GM21390 (cell line): Measurements from ENCODE around the gene SCCPDH.
"Not testable (repeated sequence)": the region's sequence is repeated elsewhere in the genome, so short reads cannot be mapped to it uniquely, and the experiment has no call there.

ENCODE experiments used
- ATAC-seq: cut with Tn5 transposase; IDR thresholded peaks from one replicate; pipeline ENCODE4 v1.9.1; 2021; ENCODE audit not compliant: unreplicated experiment

The SCCPDH gene

DNA sequence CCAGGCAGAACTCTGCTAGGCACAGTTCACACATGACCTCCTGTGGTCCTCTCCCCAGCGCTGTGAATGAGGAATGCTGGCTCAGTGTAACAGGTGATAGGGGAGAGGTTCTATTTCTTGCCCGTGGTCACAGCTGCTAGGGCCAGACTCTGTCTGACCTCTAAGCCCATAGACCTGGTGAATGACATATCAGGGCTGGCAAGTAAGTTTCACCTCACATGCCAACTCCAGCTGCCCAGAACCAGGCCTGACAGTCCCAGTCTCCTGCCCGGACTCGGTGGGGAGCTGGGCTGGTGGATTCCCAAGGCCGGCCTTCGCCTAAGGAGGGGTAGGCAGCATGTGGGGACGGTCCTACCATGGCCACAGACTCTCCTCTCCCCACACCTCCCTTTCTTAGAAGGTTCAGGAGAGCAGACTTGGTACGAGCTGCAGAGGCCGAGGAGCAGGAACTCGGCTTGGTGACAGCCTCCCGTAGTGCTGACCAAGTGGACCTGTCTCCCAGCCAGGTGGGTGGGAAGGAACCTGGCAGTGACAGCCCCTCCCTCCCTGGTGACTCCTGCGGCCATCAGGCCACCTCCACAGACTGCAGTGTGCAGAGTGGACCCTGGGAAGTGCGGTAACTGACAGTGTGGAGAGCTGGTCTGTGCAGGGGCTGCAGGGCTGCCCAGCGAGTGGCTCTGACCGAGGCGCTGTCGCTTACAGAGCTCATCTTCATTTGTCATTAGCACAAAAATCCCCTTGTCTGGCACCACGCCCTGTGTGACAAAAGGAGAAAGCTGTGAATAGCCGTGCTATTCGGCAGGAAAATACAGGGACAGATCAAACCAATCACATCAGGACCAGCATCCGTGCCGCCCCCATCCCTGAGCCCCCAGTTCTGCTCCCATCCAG lies 74.6 kb downstream of the SCCPDH start:
- no peak for ATAC-seq

GRCh38 chr1:246800356-246800755 lies 76.1 kb downstream of the SCCPDH start:
- ATAC-seq: no peak

GRCh38 chr1:246800756-246801155 lies 76.5 kb downstream of the SCCPDH start:
- ATAC-seq: no peak

GRCh38 chr1:246801241-246802020 lies 77.2 kb downstream of the SCCPDH start:
- ATAC-seq: no peak

- ATAC-seq: no peak
These were observed 79.2 kb downstream of the SCCPDH start for GRCh38 chr1:246803373-246803772.

GRCh38 chr1:246803883-246804282 lies 79.7 kb downstream of the SCCPDH start:
- ATAC-seq: no peak

- ATAC-seq: no peak
These were observed 81.0 kb downstream of the SCCPDH start for GRCh38 chr1:246805135-246805716.

- no peak for ATAC-seq
These were observed 85.3 kb downstream of the SCCPDH start for GRCh38 chr1:246809473-246809872.

DNA sequence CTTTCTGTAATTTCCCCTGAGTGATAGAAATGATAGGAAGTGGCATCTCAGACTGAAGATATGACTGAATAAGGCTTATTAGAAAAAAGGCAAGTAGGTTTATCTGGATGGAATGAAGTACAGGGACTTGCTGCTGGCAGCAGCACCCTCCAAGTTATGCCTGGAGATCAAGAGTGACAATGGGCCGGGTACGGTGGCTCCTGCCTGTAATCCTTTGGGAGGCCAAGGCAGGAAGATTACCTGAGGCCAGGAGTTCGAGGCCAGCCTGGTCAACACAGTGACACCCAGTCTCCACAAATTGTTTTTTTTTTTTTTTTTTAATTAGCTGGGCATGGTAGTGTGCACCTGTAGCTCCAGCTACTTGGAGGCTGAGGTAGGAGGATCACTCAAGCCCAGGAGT lies 87.8 kb downstream of the SCCPDH start:
- ATAC-seq: no peak

GRCh38 chr1:246813325-246813724 lies 89.1 kb downstream of the SCCPDH start:
- ATAC-seq: not testable (repeated sequence)

GRCh38 chr1:246814890-246815289 lies 90.7 kb downstream of the SCCPDH start:
- ATAC-seq: no peak

DNA sequence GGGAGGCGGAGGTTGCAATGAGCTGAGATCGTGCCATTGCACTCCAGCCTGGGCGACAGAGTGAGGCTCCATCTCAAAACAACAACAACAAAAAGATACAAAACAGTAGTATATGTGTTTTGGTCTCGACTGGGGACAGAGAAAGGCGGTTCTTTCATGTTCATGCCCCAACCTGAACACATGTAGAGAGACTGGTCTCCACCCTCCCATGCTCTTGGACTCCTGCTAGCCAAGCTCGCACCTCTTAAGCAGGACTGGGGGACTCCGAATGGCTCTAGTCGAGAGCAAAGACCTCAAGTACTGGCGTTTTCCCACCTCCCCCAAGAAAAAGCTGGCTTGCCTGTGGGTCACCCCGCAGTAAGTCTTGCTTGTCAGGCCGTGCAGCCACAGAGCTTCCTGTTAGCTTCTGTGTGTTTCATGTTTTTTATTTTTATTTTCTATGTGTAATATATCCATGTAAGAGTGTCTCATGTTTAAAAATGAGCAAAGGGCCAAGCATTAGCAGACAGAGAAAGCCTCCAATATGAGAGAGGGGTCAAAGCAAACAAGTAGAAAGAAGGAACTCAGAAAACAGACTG lies 91.6 kb downstream of the SCCPDH start:
- peak; percentile 60 for ATAC-seq
